Measurements from ENCODE around the gene ROCK2.
A peak's percentile ranks its signal among the peaks of the same experiment; 100 is the strongest.

The ROCK2 gene

GRCh38 chr2:11366326-11366741 is 21.9 kb upstream of the ROCK2 start:
- no peak for DNase-seq

GRCh38 chr2:11365096-11365879 is 20.9 kb upstream of the ROCK2 start:
- no peak for DNase-seq

DNA sequence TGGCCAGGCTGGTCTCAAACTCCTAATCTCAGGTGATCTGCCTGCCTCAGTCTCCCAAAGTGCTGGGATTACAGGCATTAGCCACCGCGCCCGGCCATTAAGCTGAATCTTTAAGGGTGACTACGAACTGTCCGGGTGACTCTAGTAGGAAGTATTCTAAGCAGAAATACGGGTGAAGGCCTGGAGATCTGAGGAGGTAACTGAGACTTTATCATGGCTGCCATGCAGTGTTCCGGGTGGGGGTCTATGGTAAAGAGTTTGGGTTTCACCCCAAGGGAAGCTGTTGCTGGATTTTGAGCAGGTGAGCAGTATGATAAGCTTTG is 20.1 kb upstream of the ROCK2 start:
- no peak for DNase-seq

- no peak for DNase-seq
Observed at GRCh38 chr2:11363868-11364564, 19.6 kb upstream of the ROCK2 start.

DNA sequence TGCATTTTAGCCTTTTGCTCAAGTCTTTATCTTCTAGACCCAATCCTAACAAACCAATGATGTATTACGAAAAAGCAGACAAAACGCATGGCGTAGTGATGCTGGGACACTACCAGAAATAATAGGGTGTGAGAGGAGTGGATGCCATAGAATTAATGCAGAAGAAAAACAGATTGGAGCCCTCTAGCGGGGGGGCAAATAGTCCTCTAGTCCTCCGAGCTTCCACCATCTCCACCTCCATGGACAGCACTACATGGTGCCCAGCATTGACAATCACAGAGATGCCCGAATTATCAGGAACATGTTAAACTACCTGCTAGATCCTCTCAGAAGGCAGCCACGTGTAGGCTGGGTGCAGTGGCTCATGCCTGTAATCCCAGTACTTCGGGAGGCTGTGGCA is 15.4 kb upstream of the ROCK2 start:
- DNase-seq, result no peak

- DNase-seq, result no peak
Observed at GRCh38 chr2:11357428-11357972, 13.1 kb upstream of the ROCK2 start.

- no peak for DNase-seq
Observed at GRCh38 chr2:11356764-11357163, 12.3 kb upstream of the ROCK2 start.

GRCh38 chr2:11355194-11356053 is 11.0 kb upstream of the ROCK2 start:
- no peak for DNase-seq

- DNase-seq, result no peak
Observed at GRCh38 chr2:11354363-11355154, 10.1 kb upstream of the ROCK2 start.

DNA sequence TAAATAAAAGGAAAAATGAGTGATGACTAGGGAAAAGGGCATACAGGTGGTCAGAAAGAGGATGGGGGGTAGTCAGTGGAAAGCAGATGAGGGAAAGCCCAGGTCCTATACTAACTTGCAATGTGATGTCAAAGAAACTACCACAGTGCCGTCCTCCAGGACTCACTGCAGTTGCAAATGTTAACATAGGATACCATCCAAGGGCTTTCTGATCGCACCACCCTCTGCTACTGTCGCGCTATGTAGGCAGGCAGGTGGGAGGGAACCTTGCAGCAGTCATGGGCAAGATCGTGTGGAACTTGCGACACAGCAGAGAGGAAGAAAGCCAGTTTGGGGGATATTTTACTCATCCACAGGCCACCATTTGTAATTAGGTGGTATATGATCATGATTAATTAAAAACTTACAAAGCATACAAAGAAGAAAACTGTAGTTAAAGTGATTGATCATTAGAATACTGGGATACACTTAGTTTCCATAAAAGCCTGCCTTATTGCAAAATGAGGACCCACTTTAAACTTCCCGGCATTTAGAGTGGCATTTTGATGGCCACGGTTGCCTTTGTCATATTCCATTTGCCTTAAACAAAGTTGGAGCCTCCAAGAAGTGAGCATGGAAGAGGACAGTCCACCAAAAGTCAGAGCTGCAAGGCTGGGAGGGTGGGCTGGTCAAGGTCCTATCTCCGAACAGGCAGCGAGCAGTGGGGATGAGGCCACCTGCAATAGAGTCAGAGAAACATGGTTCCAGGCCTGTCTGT is 8.5 kb upstream of the ROCK2 start:
- no peak for DNase-seq

- no peak for DNase-seq
Observed at GRCh38 chr2:11348209-11348749, 3.8 kb upstream of the ROCK2 start.

GRCh38 chr2:11347403-11347959 is 3.0 kb upstream of the ROCK2 start:
- no peak for DNase-seq

DNA sequence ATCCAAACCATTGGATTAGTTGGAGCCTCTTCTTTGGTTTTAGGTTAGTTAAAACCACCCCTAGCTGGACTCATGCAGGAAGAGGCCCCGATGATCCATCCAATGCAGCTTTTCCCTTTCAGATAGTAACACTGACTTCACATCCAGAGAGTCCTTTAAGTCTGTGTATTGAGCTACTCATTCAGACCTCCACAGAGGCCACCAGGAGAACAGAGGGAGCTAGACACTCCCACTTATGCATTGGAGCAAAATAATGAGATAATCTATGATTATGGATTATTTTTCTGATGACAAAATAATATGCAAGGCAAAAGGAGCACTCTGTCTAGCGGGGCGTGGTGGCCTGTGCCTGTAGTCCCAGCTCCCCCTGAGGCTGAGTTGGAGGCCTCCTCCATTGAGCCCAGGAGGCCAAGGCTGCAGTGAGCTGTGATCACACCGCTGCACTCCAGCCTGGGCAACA is 1.6 kb upstream of the ROCK2 start:
- DNase-seq, result no peak

DNA sequence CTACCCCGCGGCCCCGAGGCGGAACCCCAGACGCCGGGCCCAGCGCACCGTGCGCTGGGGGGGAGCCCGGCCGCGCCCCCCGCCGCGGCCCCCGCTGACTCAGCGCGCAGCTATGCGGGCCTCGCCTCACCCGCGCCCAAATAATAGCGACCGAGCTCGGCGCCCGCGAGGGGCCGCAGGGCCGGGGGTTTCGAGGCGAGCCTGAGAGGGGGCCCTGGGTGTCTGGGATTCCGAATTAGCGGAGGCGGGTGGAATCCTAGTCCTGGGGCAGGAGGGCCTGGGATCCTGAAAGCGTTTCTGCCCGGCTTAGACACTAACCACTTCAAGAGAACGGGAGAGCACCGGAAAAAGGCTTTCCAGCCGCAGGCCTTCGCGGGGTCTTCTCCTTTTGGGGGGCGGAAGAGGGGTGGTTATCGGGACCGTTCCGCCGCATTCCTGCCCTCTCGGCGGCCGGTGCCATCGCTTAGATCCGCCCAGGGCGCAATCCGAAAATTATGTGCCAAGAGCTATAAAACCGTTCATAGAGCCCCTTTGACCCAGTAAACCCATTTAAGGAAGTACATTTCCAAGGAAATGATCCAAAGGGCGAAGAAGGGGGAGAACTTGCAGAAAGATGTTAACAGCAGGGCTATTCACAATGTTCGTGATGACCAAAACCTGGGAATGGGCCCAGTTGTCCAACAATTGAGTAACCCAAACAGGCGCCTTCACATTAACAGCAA is 681 bp upstream of the ROCK2 start:
- no peak for DNase-seq

DNA sequence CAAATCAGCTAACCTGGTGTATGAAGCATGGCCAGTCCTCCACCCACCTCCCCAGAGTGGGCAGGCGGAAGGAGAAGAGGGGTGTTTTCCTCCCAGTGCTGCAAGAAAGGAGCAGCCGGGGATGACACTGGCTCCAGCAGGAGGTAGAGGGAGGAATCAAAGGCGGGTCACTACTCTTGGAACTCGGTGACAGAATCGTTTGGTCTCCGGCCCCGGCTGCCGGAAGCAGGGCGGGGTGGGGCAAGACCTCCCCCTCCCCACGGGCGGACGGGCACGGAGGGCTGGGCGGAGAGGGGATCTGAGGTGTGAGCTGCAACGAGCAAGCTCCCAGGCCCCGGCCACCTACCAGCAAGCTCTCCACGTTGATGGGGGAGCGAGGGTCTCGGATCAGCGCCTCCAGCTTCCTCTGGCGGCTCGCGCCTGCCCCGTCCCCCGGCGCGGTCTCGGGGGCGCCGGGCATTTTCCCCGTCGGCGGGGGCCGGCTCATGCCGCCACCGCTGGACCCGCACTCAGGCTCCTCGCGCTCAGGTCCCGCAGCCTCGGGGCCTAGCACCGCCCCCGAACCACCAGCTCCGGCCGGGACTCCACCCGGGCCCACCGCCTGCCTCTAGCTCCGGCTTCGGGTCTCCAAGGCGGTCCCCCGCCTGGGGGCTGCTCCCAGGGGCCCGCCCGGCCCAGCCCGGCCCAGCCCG is 640 bp downstream of the ROCK2 start:
- DNase-seq, result peak; percentile 8

DNA sequence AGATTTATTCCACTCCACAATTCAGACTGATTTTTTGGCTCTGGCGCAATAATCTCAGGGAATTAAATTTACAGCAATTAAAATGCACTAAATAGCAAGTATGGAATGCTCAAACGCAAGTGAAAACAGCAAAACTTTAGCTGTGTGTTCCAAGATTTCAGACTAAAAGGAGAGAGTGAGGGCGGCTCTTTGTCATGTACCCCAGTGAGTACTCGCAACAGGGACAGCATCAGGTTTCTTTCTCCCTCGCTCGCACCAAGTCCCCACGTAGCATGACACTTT is 1.1 kb downstream of the ROCK2 start:
- no peak for DNase-seq

GRCh38 chr2:11342551-11343367 is 1.7 kb downstream of the ROCK2 start:
- no peak for DNase-seq

DNA sequence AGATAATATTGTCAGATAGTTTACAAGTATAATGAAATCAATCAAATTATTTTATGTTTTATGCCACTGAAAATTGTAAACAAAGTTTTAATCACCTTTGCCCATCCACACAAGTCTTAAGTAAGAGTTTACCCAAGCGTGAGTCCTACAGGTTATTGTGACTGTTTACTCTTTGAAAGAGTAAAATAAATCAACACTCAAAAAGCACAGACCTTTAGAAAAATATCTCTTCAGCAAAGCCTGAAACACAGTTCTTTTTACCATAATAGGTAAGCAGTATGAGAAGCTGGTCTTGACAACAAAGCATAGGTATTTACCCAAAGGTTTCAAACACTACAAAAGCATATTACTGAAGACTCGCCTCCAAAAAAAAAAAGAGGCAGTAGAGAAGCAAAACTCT is 3.7 kb downstream of the ROCK2 start:
- DNase-seq, result no peak

- no peak for DNase-seq
Observed at GRCh38 chr2:11339508-11340083, 4.8 kb downstream of the ROCK2 start.

Measured in NCI-H1092 (cell line).